ENCODE data around the gene CDH4. TPM values are rescaled to one million over a fixed set of nuclear protein-coding genes. Genes with fewer than 3 reads are reported as not detected.

CDH4 gene
- total and polyA plus RNA-seq, 2 of the 13 experiments (the other 11 are each of a cell fraction or from before 2014, with no cell fraction given), result not detected

- TF ChIP-seq ZNF704 (CRISPR knock-in tag; IDR thresholded peaks at IDR 0.05; ENCODE audit: borderline replicate concordance) (no peak), ZNF543 (CRISPR knock-in tag; IDR thresholded peaks at IDR 0.05) (no peak), ZNF546 (CRISPR knock-in tag; conservative IDR thresholded peaks at IDR 0.05) (no peak), ZBTB3 (CRISPR knock-in tag; IDR thresholded peaks at IDR 0.05; ENCODE audit: borderline replicate concordance, low read depth) (no peak)
Observed at GRCh38 chr20:61519488-61519887, 267.4 kb downstream of the CDH4 start (continued).

- ATAC-seq (no peak), DNase-seq (ENCODE audit: low spot score) (no peak), FAIRE-seq (no peak)
- TF ChIP-seq ZNF768 (CRISPR knock-in tag; IDR thresholded peaks at IDR 0.05) (peak; percentile 91), AHDC1 (CRISPR knock-in tag; IDR thresholded peaks at IDR 0.05; ENCODE audit: borderline replicate concordance) (no peak)
- POLR2A ChIA-PET, result no interaction called here
- Histone ChIP-seq H3K4me2 (ENCODE audit: low read depth, low read length) (no peak overlapping the region), H3K79me2 (ENCODE audit: insufficient read depth, low read length) (no peaks in the 10 kb centered on the region), H2AFZ (ENCODE audit: low read length) (no peak overlapping the region), H3K27ac (ENCODE audit: extremely low read length, insufficient read depth, low read length) (no peak overlapping the region), H3K4me1 (ENCODE audit: insufficient read depth, low read length) (no peaks in the 10 kb centered on the region), H3K9ac (ENCODE audit: insufficient read depth, low read depth, low read length) (no peak overlapping the region), H3K36me3 (replicated peaks in 1 of 2; ENCODE audit: control insufficient read depth in 1 of 2, insufficient read depth in 2 of 2, low read length in 2 of 2) (no peaks in the 10 kb centered on the region), H3K9me3 (ENCODE audit: low read length) (no peaks in the 10 kb centered on the region), H3K27me3 (ENCODE audit: control insufficient read depth in 1 of 2, insufficient read depth in 2 of 2, low read length in 2 of 2) (peaks cover 13 to 81% of the 10 kb centered on the region in 2 experiments), H3K4me3 (replicated peaks in 1 of 3; ENCODE audit: insufficient read depth in 1 of 3, low read depth in 2 of 3, low read length in 3 of 3) (no peak overlapping the region), H4K20me1 (ENCODE audit: insufficient read depth, low read length) (no peaks in the 10 kb centered on the region)
- 39% methylated on average over 12 of the region's 14 CpGs for WGBS (ENCODE audit: low lambda C conversion rate)
- in situ Hi-C loops (cut with HindIII; ENCODE audit: extremely low pct_ligation_motif_present, low pct_unique_long_range_greater_than_20kb), result no loop called here
- intact Hi-C loops (cut with micrococcal nuclease; ENCODE audit: unreplicated experiment), result no loop called here
- no TSS peak for BruUV-seq (replicated peaks)
- CTCF ChIA-PET (ENCODE audit: low intra/inter-chr PET ratio, low total read pairs), result no interaction called here
Observed at GRCh38 chr20:61520076-61520892, 268.2 kb downstream of the CDH4 start.

Measured in HepG2 (cell line).